ENCODE measurements around the gene TBX2.

TBX2 gene

DNA sequence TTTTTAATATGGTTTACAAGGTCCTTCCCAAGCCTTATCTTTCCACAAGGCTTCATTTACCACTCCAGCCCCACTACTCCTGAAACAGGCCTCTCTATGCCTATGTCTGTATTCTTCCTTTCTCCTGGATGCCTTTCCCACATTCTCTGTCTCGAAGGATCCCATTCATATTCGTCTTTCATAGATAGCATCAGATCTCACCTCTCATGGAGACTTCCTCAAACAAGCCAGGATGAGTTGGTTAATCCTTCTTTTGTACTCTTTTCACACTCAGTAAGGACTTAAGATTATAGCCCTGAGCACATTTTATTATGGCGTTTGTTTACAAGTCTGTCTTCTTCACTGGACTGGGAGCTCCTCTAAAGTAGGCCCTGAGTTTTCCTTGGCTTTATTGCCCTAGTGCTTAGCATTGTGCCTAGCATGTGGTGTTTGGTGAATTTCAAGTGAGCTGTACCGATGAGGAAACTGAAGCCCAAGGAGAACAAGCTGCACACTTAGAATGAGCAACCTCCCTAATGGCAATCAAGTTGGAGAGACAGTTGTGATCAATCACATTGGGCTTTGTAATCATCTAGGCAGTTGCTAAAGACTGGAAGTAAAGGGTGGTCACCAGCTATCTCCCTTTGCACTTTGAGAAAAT, 42.6 kb downstream of the TBX2 start:
- no peaks in the 10 kb centered on the region for H3K36me3 ChIP-seq (ENCODE audit: control insufficient read depth in 2 of 2, insufficient read depth in 1 of 2, low read length in 2 of 2)
- peaks cover 4% of the 10 kb centered on the region; the same call in 1 of the 2 replicates for H3K4me1 ChIP-seq (ENCODE audit: control insufficient read depth, insufficient read depth, low read length)
- no peak overlapping the region for H3K4me3 ChIP-seq (ENCODE audit: low read depth, low read length)
- TF ChIP-seq ZNF501 (tag by site-specific recombination; IDR thresholded peaks at IDR 0.05) (no peak), ZXDB (tag by site-specific recombination; IDR thresholded peaks at IDR 0.05) (no peak), OVOL3 (tag by site-specific recombination; IDR thresholded peaks at IDR 0.05) (no peak), ZNF768 (tag by site-specific recombination; IDR thresholded peaks at IDR 0.05) (no peak), KLF1 (tag by site-specific recombination; IDR thresholded peaks at IDR 0.05) (no peak), SCRT2 (tag by site-specific recombination; IDR thresholded peaks at IDR 0.05) (no peak), ZFP3 (tag by site-specific recombination; IDR thresholded peaks at IDR 0.05; ENCODE audit: low read depth) (no peak), ZNF19 (tag by site-specific recombination; IDR thresholded peaks at IDR 0.05; ENCODE audit: low read depth) (no peak), TRIM28 (IDR thresholded peaks at IDR 0.05; ENCODE audit: borderline replicate concordance, low read length) (no peak)
- ChIA-PET POLR2A (no interaction called here), CTCF (interaction anchor here (0.7 kb wide), 1 partner anchor 53 kb away, joined by 3 read pairs; no protein-coding TSS in a partner anchor)
- no peak overlapping the region for H3K27ac ChIP-seq (ENCODE audit: extremely low read depth, low read depth, low read length)
- H3K9me3 ChIP-seq (ENCODE audit: control insufficient read depth, insufficient read depth, low read depth, low read length): no peaks in the 10 kb centered on the region

DNA sequence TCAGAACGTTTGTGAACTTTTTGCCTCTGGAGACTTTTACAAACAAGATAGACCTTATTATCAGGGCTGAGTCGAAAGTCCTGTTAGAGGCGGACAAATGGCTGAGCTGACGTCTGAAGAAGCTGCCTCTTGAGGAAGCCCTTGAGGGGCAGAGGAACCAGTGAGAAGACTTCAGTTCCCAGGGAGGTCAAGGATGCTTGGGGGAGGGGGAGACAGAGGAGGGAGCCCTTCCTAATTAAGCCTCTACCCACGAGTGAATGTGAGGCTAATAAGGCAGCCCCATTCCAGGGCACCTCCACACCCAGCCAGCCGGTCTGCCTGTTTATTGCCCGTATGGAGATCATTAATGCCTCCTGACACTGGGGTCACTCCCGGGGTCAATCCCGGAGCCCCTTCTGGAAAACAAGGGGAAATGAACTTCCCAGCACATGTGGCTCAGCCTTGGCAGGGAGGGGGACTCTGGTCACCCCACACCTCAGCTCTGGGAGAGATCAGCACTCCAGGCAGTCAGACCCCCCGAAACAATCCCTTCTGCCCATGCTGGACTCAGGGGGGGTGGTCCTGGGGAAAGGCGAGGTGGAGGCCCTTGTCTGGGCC, 43.3 kb downstream of the TBX2 start:
- POLR2A ChIA-PET: interaction anchor here (0.7 kb wide), 1 partner anchor 43 kb away, joined by 4 read pairs; the partner anchor contains the start of gene TBX2
- H3K4me3 ChIP-seq (ENCODE audit: low read depth, low read length): no peak overlapping the region
- no peaks in the 10 kb centered on the region for H3K9me3 ChIP-seq (ENCODE audit: control insufficient read depth, insufficient read depth, low read depth, low read length)
- H3K27ac ChIP-seq (ENCODE audit: extremely low read depth, low read depth, low read length): no peak overlapping the region
- CTCF ChIA-PET: interaction anchor here (0.7 to 1.3 kb wide), 2 partner anchors 16 to 52 kb away, joined by 3 to 5 read pairs; no protein-coding TSS in a partner anchor
- peaks cover 4% of the 10 kb centered on the region; the same call in 1 of the 2 replicates for H3K4me1 ChIP-seq (ENCODE audit: control insufficient read depth, insufficient read depth, low read length)
- H3K36me3 ChIP-seq (ENCODE audit: control insufficient read depth in 2 of 2, insufficient read depth in 1 of 2, low read length in 2 of 2): no peaks in the 10 kb centered on the region
- TF ChIP-seq ZNF660 (tag by site-specific recombination; IDR thresholded peaks at IDR 0.05): no peak
- no peak for TF ChIP-seq TRIM28 (IDR thresholded peaks at IDR 0.05; ENCODE audit: borderline replicate concordance, low read length)
- TF ChIP-seq KLF7 (tag by site-specific recombination; IDR thresholded peaks at IDR 0.05; ENCODE audit: borderline replicate concordance): no peak
- TF ChIP-seq ZNF473 (tag by site-specific recombination; IDR thresholded peaks at IDR 0.05): no peak
- TF ChIP-seq, protein P1, sequence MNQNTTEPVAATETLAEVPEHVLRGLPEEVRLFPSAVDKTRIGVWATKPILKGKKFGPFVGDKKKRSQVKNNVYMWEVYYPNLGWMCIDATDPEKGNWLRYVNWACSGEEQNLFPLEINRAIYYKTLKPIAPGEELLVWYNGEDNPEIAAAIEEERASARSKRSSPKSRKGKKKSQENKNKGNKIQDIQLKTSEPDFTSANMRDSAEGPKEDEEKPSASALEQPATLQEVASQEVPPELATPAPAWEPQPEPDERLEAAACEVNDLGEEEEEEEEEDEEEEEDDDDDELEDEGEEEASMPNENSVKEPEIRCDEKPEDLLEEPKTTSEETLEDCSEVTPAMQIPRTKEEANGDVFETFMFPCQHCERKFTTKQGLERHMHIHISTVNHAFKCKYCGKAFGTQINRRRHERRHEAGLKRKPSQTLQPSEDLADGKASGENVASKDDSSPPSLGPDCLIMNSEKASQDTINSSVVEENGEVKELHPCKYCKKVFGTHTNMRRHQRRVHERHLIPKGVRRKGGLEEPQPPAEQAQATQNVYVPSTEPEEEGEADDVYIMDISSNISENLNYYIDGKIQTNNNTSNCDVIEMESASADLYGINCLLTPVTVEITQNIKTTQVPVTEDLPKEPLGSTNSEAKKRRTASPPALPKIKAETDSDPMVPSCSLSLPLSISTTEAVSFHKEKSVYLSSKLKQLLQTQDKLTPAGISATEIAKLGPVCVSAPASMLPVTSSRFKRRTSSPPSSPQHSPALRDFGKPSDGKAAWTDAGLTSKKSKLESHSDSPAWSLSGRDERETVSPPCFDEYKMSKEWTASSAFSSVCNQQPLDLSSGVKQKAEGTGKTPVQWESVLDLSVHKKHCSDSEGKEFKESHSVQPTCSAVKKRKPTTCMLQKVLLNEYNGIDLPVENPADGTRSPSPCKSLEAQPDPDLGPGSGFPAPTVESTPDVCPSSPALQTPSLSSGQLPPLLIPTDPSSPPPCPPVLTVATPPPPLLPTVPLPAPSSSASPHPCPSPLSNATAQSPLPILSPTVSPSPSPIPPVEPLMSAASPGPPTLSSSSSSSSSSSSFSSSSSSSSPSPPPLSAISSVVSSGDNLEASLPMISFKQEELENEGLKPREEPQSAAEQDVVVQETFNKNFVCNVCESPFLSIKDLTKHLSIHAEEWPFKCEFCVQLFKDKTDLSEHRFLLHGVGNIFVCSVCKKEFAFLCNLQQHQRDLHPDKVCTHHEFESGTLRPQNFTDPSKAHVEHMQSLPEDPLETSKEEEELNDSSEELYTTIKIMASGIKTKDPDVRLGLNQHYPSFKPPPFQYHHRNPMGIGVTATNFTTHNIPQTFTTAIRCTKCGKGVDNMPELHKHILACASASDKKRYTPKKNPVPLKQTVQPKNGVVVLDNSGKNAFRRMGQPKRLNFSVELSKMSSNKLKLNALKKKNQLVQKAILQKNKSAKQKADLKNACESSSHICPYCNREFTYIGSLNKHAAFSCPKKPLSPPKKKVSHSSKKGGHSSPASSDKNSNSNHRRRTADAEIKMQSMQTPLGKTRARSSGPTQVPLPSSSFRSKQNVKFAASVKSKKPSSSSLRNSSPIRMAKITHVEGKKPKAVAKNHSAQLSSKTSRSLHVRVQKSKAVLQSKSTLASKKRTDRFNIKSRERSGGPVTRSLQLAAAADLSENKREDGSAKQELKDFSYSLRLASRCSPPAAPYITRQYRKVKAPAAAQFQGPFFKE (tag by site-specific recombination; IDR thresholded peaks at IDR 0.05; ENCODE audit: borderline replicate concordance): no peak
- TF ChIP-seq, protein P2, sequence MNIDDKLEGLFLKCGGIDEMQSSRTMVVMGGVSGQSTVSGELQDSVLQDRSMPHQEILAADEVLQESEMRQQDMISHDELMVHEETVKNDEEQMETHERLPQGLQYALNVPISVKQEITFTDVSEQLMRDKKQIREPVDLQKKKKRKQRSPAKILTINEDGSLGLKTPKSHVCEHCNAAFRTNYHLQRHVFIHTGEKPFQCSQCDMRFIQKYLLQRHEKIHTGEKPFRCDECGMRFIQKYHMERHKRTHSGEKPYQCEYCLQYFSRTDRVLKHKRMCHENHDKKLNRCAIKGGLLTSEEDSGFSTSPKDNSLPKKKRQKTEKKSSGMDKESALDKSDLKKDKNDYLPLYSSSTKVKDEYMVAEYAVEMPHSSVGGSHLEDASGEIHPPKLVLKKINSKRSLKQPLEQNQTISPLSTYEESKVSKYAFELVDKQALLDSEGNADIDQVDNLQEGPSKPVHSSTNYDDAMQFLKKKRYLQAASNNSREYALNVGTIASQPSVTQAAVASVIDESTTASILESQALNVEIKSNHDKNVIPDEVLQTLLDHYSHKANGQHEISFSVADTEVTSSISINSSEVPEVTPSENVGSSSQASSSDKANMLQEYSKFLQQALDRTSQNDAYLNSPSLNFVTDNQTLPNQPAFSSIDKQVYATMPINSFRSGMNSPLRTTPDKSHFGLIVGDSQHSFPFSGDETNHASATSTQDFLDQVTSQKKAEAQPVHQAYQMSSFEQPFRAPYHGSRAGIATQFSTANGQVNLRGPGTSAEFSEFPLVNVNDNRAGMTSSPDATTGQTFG (tag by site-specific recombination; IDR thresholded peaks at IDR 0.05; ENCODE audit: borderline replicate concordance): no peak
- TF ChIP-seq, protein P3, sequence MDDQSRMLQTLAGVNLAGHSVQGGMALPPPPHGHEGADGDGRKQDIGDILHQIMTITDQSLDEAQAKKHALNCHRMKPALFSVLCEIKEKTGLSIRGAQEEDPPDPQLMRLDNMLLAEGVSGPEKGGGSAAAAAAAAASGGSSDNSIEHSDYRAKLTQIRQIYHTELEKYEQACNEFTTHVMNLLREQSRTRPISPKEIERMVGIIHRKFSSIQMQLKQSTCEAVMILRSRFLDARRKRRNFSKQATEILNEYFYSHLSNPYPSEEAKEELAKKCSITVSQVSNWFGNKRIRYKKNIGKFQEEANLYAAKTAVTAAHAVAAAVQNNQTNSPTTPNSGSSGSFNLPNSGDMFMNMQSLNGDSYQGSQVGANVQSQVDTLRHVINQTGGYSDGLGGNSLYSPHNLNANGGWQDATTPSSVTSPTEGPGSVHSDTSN (CRISPR knock-in tag; IDR thresholded peaks at IDR 0.05): no peak
- no peak for TF ChIP-seq ZNF324 (tag by site-specific recombination; IDR thresholded peaks at IDR 0.05)
- TF ChIP-seq, protein P4, sequence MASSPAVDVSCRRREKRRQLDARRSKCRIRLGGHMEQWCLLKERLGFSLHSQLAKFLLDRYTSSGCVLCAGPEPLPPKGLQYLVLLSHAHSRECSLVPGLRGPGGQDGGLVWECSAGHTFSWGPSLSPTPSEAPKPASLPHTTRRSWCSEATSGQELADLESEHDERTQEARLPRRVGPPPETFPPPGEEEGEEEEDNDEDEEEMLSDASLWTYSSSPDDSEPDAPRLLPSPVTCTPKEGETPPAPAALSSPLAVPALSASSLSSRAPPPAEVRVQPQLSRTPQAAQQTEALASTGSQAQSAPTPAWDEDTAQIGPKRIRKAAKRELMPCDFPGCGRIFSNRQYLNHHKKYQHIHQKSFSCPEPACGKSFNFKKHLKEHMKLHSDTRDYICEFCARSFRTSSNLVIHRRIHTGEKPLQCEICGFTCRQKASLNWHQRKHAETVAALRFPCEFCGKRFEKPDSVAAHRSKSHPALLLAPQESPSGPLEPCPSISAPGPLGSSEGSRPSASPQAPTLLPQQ (tag by site-specific recombination; IDR thresholded peaks at IDR 0.05): no peak
- no peak for TF ChIP-seq ZNF140 (tag by site-specific recombination; IDR thresholded peaks at IDR 0.05)
- TF ChIP-seq, protein P5, sequence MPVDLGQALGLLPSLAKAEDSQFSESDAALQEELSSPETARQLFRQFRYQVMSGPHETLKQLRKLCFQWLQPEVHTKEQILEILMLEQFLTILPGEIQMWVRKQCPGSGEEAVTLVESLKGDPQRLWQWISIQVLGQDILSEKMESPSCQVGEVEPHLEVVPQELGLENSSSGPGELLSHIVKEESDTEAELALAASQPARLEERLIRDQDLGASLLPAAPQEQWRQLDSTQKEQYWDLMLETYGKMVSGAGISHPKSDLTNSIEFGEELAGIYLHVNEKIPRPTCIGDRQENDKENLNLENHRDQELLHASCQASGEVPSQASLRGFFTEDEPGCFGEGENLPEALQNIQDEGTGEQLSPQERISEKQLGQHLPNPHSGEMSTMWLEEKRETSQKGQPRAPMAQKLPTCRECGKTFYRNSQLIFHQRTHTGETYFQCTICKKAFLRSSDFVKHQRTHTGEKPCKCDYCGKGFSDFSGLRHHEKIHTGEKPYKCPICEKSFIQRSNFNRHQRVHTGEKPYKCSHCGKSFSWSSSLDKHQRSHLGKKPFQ (tag by site-specific recombination; IDR thresholded peaks at IDR 0.05): no peak
- no peak for TF ChIP-seq ZNF223 (tag by site-specific recombination; IDR thresholded peaks at IDR 0.05)
- TF ChIP-seq REPIN1 (tag by site-specific recombination; IDR thresholded peaks at IDR 0.05; ENCODE audit: low read depth): no peak
